NCI-H526 treated with DMSO at 0.1 percent for 48 hours (cell line): ENCODE results near the gene TBC1D21.

ENCODE experiments used
- DNase-seq: peaks from one replicate; lab custom pipeline; 2025; lab: John Stamatoyannopoulos, UW

TBC1D21 gene

DNA sequence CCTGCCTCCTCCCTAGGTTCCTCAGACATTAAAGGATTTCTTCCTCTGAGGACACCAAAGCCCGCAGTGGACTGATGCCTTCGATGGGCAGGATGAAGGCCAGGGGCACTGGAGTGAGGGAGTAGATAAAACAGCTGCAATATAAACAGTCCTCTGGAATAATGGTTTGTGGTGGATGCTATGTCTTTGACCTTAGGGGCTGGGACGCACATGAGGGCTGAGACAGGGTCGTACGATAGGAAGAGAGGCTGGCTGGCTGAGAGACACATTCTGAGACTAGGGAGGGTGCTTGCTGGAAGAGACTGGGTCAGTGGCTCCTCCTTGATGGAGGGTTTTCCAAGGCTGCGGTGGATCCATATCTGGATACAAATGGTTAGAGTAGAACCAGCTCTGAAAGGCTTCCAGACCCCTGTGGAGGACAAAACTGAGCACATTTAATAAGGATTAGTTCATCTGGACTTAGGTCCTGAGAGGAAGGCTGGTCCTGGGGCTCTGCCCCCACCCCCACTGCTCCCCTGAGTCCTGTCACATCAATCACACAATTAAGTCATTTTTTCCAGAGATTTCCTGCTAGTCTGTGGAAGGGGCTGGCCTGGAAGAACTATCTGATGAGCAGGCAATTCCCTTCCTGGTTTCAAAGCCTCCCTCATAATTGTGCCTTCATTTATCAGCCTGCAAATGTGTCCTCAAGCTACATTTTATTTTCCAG, 15.8 kb downstream of the TBC1D21 start:
- no peak for DNase-seq

DNA sequence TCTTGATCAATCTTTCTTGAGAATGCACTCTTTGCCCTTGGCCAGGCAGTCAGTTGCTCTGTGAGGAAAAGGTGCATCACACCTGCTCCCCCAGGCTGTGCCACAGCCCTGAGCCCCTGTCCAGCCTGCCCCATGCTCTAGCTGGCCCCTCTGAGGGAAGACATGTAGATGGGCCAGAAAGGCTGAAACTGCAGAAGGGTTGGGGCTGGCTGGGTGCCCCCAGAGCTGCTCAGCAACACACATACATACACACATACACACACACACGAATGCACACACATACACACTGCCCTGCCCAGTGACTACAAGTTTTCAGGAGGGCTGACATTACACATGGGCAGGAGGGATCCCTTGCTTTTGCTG, 16.4 kb downstream of the TBC1D21 start:
- no peak for DNase-seq

DNA sequence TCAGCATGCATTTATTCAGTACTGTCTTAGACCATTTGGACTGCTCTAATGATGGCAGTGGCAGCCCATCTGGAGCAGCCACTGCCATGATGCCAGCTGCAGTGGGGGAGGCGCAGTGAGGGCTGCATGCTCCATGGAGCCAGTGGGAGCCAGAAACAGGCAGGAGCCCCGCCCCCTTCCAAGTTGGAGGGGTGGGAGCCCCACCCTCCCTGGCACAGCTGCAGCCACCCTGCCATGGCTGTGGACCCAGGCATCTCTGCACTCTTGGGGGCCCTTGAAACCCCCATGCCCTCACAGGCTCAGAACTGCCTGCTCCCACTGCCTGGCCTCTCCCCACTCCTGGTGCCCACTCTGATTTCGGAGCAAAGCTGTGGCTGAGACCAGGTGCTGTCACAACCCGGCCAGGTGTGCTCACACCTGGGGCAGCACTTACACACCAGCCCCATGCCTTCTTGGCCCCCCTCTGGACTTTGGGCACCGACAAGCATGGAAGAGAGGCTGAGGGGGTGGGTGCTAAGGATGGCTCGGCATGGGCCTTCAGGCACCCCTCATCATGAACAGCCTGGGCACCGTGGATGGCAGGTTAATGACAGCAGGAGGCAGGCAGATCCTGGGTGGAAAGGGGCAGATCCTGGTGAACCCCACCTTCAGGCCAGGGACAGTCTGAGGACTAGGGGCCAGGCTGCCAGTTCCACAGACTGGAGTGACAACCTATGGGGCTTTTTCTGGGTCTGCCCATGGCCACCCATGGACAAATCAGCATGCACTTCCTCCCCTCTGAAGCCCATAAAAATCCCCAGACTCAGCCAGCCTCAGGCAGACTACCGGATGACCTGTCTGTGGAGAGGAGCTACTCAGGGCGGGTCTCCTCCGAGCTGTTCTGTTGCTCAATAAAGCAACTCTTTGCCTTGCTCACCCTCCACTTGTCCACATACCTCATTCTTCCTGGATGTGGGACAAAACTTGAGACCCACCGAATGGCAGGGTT, 18.3 kb downstream of the TBC1D21 start:
- DNase-seq: no peak

DNA sequence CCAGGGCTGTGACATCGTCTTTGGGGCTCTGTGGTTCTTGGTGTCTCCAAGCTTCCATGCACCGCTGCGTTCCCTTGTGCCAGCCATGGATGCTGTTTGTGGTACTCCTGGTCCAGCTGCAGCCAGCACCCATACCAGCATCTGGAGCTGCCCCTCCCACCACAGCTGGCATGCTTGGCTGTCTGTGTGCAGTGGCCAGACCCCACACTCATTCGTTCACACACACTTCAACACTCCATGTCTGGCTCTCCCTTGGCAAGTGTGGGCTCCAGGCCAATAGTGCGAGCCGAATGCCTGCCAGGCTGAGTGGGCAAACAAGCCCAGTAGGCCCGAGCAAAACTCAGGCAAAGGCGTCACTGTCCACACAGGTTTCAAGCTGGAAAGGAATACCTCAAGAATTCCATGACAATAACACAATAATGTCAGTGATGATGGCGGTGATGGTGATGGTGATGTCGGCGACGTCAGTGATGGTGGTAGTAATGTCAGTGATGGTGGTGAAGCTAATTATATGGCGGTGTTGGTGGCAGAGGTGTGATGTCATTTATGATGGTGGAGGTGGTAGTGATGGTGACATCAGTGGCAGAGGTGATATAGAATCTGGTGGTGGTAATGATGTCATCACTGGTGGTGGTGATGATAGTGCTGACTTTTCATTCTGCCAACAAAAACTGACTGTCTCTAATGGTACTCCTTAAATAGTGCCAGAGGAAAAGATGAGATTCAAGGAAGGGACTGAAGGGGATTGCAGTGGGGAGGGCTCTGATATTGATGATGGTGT, 19.3 kb downstream of the TBC1D21 start:
- DNase-seq: no peak

DNA sequence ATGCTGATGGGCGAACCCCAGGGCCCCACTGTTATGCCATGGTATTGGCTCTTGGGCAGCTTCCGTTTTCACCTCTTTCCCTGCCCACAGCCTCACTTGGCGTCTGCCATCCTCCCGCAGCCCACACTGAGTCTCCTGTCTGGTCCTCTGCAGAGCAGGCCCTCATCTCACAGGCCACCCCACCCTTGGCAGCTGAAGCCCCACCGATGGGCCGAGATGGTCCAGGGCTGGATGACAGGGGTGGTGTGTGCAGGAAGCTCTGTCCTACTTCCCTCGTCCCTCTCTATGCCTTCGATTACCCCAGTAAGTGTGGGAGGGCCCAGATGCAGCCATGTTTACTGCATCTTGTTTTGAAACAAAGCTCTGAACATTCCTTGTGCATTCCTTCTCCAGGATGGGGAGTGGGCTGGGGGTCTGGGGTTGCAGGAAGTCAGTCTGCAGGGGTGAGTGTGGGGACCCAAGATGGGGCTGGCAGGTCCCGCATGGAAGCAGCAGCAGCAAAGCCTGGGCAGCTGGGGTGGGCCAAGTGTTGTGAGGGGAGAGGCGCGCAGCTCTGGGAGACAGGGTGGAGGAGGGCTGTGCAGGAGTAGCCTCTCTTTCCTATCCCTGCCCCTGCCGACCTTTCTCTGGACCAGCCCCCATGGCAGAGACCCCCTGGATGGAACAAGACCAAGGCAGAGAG, 20.9 kb downstream of the TBC1D21 start:
- DNase-seq: no peak

DNA sequence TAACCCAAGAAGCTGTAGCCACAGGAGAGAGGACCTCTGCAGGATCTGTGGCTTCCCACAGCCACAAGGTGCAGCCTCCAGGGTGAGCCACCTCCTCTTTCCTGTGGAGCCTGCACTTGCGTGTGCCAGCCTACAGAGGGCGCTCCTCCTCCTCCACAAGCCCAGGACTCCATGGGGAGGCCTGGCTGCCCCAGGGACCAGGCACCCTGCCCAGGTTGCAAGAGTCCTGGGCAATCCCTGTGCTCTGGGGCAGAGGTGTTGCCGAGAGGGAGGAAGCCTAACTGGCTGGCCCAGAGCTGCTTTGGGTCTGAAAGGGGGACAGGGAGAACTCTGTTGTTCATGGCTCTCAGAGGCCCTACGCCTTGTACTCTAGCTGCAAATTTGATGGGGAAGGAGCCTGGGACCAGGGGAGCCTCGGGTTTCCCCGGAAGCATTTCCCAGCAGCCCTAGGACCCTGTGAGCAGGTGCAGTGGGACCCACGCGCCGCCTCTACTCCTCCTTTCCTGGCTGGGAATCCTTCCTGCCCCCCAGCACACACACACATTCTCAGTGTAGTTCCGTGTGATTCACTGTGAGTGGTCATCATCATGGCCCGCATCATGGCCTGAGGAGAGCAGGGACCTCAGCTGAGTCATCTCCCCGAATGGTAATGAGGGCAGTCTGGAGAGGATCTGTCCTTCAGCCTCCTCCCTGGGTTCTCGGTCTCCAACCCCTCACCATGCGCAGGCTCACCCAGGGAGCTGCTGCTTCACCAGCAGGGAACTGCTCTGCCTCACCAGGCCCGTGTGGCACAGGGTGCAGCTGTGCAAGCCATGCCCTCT, 24.3 kb downstream of the TBC1D21 start:
- DNase-seq: no peak

DNA sequence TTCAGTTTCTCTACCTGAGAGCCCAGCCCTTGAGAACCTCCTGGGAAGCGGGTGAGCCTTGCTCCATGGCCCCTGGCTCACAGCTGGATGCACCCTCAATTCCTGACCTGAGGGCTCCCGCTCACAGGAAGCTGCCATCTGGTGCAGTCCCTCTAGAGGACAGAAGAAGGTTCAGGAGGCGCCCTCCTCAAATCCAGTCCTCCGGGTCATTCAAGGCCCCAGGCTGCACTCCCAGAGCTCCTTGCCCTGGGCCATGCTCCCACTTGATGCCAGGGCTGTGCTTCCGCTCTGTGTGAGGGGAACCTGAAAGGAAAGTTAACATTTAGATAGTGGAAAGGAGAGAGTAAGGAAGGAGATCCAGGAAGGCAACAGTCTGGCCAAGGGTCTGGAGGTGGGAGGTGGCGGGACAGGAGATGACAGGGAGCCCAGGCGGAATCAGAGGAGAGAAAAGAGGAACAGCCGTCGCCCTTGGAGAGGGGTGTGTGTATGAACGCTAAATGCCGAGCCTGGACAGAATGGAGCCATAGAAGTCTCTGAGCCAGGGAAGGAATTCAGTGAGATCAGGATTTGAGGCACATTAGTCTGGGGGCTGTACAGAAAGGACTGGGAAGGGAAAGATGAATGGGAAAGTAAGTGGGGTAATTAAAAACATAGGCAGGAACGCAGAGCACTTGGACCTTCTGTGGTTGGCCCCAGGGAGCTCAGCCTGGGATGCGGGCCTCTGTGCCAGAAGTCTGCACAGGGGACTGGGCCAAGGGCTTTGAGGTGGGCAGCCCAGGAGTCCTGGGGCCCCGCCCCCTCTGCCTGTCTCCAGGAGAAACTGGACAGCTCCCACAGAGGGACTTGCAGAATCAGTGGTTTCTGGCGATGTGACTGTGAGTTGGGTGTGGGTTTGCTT, 26.1 kb downstream of the TBC1D21 start:
- DNase-seq: no peak

DNA sequence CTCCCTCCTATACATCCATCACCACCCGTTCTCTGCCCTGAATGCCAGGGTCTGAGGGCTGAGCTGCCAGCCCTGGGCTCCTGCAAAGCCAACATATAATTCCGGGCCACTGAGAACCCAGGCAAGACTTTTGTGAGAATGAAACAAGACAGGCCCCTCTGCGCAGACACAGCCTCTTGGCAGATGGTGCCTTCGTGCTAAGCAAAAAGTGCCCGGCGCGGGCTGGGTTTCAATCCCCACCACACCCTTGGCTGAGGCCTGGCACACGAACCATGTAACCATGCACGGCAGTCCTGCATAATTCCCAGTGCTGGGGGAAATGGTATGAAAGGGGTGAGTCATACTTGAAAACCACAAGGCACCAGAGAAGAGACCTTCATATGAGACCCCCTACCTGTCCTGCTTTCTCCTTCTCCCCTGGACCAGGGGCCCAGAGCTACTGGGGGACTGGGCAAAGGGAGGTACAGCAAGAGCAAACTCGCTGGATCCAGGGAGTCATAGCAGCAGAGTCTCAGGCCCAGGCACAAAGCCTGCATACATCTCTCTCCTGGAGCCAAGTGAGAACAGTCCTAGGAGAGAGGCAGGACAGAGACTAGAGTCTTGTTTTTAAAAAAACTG, 26.8 kb downstream of the TBC1D21 start:
- no peak for DNase-seq

DNA sequence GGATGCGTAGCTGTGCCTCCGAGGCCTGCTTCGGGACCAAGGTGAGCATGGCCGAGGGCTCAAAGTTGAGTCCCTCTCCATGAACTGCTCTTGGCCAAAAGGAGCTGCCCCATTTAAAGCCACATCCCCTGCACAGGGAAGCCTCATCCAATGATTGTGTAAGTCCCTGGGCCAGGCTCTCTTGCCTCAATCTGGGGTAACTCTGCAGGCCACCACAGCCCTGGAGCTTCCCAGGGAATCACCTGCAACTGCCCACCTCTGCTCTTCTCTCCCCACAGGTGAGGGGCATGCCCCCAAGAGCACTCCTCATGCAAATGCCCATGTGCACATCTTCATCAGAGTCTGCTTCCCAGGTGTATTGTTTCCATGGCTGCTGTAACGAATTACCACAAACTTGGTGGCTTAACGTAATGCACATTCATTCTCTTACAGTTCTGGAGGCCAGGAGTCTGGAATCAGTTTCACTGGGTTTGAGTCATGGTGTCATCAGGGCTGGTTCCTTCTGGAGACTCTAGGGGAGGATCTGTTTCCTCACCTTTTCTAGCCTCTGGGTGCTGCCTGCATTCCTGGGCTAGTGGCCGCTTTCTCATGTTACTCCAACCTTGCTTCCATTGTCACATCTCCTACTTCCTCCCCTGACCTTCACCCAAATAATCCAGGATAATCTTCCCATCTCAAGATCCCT, 27.9 kb downstream of the TBC1D21 start:
- no peak for DNase-seq

DNA sequence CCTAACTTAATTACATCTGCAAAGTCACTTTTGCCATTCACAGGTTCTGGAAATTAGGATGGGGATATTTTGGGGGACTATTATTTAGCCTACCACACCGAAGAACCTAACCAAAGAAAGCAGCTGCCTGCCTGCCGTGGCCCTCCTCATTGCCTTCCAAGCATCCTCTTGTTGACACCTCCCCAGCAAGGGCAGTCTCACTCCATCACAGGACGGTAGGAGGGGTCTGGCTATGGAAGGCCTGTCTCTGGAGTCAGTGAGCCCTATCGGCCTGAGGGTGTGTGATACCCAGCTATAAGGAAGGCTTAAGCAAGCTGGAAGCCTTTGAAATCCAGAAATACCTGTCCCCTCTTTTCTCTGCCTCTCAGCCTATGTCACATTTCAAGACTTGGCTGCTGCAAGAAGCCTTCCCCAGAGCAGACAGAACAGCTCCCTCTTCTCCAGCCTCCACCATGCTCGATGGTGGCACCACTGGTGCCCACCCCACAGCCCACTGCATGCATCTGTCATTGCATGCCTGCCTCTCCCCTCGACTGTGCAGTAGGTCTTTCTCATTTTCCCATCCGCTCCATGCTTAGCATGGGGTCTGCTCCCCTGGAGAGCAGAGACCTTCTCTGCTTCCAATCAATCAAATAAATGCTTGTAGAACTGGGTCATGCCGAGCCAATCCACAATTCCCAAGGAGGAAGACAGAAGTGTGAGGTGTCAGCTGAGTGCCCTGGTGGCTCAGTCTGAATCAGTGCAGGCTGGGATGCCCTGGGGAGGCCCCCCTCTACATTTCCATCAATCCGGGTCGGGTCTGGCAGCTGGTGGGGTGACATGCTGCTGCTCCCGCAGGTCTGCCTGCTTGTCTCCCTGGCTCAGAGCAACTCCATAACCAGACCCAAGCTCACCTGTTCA, 29.0 kb downstream of the TBC1D21 start:
- DNase-seq: no peak

DNA sequence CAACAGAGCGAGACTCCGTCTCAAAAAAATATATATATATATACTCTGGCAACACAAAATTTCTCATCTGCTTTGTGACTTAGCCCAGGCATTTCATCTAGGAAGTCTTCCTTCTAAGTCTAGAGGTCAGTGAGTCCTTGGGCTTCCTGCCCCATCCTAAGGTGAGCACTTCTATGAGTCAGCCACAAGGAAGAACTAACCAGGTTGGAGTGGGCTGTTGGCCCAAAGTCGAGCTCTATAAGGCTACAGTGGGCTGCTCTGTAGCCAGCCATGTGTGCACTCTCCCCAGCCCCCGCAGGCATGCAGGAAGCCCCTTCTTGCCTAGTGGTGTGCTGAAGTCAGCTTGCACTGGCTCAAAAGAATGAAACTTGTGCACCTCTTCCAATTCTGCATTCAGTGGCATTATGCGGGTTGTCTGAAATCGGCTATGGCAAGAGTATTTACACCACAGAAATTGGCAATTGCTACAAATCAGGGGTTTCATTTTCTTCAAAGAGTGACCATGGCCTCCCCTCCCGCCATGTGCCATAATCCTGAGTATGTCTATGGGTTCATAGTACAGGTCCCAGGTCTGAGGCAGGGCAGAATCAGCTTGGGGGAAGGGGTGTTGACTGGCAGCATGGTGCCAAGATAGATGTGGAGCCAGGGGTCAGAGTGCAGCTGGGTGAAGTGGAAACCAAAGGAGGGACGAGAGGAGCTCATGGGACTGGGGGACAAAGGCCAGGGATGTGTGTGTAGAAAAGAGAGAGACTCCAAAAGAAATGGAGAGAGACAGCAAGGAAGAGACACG, 30.9 kb downstream of the TBC1D21 start:
- DNase-seq: no peak

DNA sequence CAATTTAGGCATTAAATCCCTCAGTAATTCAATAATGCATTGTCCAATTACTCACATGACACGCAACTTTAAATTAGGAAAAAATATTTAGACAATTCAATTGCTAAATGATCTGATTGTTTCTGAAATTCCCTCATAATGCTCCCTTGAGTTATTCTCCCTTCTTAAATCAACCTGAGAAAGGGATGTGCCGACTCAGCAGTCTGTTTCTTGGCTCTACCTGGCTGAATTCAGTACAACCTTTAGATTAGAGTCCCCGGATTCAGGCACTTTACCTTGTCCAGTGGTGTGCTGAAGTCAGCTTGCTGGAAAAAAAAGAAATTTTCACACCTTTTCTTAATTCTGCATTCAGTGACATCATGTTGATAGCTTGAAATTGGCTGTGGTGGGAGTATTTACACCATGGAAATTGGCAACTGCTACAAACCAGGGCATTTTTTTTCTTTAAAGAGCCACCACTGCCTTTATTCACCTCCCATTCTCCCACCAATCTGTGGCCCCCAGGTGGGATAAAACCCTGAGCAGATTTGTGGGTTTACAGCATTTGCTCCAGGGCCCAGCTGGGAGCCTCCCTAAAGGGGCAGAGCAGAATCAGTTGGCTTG, 32.0 kb downstream of the TBC1D21 start:
- DNase-seq: no peak

DNA sequence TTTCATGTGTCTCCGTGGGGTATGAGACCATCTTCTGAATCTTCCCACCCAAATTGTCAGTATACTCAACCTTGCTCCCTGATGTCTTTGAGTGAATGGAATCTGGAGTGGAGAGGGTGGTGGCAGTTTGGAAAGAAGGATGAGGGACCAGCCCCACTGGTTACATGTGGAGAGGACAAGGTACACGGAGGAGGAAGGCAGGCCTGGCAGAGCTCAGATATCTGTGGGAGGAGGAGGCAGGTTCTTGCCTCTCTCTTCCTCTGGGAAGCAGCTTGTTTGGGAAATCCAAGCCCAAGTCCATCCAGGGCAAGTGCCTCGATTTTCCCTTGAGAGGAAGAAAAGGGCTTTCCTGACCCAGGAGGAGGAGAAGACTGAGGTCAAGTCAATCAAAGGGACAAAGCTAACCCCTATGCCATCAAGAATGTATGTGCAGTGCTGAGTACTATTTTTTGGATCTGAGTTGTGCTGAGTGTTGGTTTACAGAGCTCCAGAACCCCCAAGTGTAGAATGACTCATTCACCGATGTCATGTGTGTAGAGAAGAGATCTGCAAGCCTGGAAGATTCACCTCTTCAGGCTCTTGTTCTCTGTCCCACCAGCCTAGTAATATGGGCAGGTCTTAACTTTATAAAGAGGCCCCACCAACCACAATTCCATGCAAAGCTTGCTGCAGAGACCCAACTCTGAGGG, 33.1 kb downstream of the TBC1D21 start:
- no peak for DNase-seq

DNA sequence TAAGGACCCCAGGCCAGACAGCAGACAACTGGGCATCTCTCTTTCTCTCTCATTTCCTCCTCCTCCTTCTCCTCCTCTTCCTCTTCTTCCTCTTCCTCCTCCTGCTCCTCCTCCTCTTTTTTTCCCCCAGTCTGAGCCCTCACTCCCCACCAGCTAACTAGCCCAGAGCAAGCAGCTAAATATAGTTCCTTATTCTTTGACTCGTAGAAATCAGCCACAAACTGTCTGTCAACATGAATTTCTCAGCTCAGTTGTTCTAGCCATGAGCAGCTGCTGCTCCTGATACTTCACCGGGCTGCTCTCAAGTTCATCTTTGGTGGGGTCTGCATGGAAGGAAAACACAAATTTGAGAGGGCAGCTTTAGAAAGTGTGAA, 33.7 kb downstream of the TBC1D21 start:
- DNase-seq: no peak

DNA sequence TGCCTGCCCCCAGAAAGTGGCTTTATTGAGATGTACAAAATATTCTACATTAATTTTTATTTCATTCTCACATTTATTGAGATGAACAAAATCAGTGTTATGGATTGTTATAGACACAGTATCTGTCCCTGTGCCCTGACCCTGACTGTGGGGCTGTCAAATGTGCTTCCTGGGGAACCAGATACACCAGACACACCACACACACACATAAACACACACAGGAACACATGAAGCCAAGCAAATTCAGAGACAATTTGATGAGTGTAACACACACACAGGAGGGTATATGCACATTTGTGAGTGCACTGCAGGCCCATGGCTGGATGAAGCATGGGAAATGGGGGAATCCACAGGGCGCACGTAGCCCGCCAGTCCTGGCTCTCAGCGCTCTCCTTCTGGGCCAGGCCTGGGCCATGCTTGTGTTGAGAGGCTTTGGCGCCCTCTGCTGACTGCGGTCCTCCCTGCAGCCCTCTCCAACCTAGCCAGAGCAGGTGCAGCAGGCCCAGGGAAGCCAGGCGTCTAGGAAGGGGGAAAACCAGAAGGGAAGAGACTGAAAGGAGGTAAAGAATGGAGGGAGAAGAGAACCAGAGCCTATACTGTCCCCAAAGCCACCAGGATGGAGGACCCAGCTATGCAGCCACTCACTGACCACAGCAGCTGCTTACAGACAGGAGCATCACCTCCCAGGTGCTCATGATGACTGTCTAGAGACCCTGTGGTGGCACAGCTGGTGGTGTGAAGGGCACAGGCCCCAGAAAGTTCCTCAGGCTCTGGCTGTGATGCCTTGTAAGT, 34.9 kb downstream of the TBC1D21 start:
- DNase-seq: peak; percentile 3

DNA sequence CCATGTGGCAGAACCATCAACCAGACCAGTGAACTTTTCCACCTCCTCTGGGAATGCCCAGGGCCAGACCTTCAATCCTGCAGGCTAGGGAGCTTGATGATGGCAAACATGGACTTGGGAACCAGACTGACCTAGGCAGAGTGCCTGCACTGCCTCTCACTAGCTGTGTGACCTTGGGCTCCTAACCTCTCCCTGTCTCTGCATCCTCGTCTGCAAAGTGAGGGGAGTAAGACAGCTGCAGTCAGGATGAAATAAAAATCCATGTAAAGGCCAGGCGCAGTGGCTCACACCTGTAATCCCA, 35.4 kb downstream of the TBC1D21 start:
- no peak for DNase-seq
